Measurements from ENCODE around the gene XG.

Gene XG

DNA sequence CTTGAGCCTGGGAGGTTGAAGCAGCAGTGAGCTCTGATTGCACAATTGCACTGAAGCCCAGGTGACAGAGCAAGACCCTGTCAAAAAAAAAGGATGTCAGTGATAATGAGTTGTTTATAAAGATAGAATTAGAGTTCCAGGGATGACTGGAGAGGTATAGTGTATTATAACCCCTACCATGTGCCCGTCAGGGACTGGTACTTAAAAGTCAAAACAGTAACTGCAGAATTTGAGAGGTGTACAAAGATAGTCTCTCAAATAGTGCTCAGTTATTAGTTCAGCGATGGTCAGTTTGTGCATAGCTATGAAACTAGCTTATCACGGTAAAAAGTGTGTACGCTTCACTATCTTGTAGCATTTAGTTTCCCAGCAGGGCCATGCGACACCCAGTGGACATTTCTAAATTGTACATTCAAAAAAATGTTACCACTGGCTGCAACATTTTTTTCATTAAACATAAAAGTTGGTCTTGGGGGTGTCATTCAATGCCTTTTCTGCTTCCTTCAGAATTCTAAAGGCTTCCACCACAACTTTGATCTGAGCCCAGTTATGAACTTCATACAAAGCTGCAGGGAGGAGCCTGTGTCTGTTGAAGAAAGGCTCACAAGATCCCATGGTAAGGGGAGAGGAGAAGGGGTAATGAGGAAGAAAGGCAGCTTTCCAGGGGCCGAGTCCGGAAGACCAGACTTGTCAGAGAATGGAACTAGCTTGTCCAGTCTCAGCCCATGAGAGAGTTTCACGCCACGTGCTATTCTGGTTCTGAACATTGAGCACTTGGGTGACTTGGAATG lies 67.7 kb downstream of the XG start:
- DNase-seq (ENCODE audit: low read depth in 2 of 2) = no peak

DNA sequence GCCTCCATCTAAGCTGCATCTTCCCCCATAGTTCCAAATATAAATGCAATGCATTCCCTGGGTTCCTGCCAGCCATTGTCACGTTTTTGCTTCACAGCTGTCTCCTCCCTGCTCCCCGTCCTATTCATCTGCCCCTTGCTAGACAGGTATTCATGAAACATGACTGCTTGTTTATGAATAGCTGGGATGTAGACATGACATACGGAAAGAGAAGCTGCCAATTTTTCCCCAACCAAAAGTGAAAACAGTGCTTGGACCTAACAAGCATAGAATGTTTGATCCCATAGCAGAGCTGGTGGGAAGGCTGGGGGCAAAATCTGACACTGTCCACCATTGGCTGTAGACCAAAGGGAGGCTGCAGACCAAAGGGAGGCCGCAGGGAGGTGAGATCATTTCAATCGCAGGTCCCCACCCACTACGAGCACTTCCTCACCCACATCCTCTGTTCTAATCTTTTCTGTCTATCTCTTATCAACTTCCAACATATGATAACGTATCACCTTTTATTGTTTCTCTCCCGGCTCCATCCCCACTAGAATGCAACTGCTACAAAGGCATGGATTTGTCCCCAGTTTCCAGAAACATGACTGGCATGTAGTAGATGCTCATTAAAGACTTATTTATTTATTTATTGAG lies 68.4 kb downstream of the XG start:
- no peak for DNase-seq (ENCODE audit: low read depth in 2 of 2)

DNA sequence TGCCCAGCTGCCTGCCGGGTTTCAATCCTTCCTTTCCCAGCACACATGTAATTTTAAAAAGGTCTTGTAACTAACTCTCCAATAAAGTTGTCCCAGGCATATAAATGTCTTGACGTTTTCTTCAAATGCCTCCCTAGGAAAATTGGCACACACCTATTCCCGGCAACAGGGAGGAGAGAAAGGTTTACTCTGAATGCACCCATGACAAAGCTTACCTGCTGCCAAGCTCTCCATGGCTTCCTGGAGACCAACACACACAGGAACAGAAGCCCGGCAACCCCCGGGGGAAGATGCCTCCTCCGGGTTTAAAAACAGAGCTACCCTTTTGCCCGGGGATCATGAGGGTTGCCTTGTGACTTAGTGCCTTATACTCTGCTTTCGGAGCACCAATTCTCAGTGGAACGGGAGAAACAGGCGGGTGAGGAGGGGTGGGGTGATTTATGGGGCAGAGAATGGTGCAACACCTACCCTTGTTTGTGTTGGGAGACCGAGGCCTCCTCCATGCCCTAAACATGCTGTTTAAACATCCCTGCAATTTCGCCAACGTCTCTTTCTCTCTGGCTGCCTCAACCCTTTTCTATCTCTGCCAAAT lies 72.1 kb downstream of the XG start:
- no peak for DNase-seq (ENCODE audit: low read depth in 2 of 2)

DNA sequence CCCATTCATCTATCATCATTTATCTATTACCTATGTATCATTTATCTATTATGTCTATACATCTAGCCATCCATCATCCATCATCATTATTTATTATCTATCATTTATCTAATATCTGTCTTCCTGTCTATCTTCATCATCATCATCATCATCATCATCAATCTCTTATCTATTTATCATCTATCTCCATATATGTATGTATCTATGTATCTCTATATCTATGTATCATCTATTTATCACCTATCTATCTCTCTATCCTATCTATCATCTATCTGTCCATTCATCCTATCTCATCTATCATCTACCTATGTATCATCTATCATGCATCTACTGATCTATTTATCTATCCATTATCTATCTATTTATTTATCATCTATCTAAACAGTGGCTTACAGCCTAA lies 73.0 kb downstream of the XG start:
- DNase-seq (ENCODE audit: low read depth in 2 of 2) = no peak

- no peak for DNase-seq (ENCODE audit: low read depth in 2 of 2)
These were observed 76.6 kb downstream of the XG start, which contains the start of gene GYG2 for GRCh38 chrX:2828344-2828958. Gene GYG2 (plus strand): TSS chrX:2828930. CDS start chrX:2830189, 1,259 bp downstream.

DNA sequence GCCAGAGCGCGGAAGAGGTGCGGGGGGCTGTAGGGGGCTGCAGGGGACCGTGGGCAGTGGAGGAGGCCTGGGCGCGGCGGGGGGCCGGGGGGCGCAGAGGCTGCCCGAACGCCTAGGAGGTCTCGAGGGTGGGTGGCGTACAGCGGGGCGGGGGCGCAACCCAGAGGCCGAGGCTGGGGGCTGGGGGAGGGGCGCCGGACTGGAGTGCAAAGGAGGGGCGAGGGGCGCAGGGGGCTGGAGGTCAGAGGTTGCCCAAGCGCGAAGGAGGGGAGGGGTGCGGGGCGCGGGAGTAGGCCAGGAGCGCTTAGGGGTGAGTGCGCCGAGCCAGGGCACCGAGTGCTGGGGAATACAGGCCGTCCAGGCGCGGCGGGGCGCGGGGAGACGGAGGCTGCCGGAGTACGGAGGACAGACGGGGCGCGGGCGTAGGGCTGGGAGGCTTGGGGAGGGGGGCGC lies 77.1 kb downstream of the XG start:
- DNase-seq (ENCODE audit: low read depth in 2 of 2) = no peak

GRCh38 chrX:2829469-2830246 lies 77.8 kb downstream of the XG start:
- no peak for DNase-seq (ENCODE audit: low read depth in 2 of 2)

DNA sequence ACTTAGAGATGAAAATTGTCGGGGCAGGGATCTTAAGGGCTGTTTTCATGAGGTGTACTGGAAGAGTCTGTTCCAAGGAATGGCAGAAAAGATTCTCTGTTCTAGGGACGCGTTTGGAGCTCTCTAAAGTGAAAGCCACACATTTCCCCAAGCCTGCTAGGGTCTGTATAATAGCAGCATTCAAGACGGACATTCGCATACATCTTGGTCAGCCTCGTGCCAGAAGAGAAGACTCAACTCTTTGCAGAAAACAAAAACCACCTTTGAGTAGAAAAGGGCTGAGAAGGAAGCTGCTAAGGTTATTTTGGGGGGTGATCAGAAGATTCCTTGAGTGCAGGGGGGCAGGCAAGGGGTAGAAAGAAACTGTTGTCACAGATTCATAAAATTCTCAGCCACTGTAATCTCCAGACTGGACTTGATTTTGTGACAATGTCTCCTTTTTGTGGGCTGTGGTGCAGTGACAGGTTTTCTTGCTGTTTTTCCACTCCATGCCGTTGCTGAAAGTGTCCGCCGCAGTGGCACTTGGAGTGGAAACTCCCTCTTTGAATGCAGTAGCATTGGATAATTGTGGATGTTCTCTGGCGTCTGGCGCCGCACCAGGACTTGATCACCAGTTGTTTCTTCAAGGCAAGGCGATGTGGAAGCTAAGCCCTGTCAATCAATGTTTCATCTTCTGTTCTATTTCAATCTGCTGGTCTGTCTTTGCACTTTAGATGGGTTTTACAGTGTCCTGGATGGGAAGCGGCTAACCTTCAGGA lies 79.8 kb downstream of the XG start:
- DNase-seq (ENCODE audit: low read depth in 2 of 2) = no peak

- DNase-seq (ENCODE audit: low read depth in 2 of 2) = no peak
These were observed 86.1 kb downstream of the XG start for GRCh38 chrX:2837961-2838360.

GRCh38 chrX:2840961-2841360 lies 89.1 kb downstream of the XG start:
- DNase-seq (ENCODE audit: low read depth in 2 of 2) = no peak

DNA sequence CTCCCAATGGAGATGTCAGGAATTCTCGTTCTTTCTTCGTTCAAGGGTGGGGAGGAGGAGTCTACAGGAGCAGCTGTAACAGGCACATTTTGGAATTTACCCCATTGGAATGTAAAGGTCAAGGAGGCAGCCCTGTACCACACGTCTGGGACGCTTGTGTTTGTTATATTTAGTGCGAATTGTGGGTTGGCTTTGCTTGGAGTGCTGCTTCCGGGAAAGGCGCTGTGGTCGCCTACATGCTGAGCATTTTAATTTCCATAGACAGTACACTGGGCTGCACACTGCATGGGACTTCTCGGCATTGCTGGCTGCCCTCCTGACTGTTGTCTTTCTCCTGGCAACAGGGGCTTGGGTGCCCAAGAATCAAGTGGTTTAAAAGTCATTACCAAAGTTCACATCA lies 89.7 kb downstream of the XG start:
- no peak for DNase-seq (ENCODE audit: low read depth in 2 of 2)

DNA sequence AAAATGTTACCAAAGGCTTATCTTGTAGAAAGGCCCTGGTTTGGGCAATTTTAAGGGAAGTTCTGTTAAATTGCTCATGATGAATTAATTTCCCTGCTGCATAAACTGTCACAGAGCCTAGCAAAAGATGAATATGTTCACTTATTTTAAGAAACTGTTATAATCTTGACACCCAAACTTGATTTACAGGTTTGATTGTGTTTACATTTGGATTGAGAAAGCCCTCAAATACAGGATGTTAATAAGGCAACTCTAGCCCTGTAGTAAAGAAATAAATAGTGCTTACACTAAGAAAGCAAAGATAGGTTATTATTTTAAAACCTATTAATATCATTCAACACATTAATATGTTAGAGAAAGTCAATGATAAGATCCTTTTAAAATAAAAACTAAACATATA lies 95.2 kb downstream of the XG start:
- no peak for DNase-seq (ENCODE audit: low read depth in 2 of 2)

GRCh38 chrX:2848871-2849301 lies 97.0 kb downstream of the XG start:
- no peak for DNase-seq (ENCODE audit: low read depth in 2 of 2)

GRCh38 chrX:2854918-2855317 lies 103.1 kb downstream of the XG start:
- DNase-seq (ENCODE audit: low read depth in 2 of 2) = no peak

DNA sequence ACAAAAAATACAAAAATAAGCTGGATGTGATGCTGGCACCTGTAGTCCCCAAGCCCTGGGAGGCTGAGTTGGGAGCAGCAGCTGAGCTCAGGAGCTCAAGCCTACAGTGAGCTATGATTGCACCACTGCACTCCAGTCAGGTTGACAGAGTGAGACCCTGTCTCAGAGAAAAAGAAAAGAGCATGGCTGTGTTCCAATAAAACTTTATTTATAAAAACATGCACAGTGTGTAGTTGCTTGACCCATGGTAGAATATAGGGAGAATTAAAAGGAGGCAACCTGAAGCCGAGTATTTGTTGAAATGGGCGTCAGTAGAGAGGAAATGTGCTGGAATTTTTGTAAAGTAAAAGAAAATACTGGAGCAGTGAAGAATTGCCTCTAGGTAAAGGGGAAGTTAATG lies 103.9 kb downstream of the XG start:
- DNase-seq (ENCODE audit: low read depth in 2 of 2) = no peak

DNA sequence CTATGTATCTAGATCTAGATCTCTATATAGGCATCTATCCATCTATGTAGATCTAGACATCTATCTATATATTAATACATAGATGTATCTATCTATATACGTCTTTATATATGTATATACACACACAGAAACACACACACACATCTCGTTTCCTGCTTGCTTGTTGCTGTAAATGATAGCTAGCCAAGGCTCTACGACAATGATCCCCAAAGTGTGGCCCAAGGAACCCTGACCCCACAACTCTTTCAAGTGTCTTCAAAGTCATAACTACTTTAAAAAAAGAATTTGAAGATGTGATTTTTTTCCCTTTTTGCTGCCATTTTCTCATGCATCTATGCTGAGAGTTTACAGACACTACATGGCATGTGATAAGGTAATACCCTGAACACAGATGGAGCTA lies 105.7 kb downstream of the XG start:
- no peak for DNase-seq (ENCODE audit: low read depth in 2 of 2)

DNA sequence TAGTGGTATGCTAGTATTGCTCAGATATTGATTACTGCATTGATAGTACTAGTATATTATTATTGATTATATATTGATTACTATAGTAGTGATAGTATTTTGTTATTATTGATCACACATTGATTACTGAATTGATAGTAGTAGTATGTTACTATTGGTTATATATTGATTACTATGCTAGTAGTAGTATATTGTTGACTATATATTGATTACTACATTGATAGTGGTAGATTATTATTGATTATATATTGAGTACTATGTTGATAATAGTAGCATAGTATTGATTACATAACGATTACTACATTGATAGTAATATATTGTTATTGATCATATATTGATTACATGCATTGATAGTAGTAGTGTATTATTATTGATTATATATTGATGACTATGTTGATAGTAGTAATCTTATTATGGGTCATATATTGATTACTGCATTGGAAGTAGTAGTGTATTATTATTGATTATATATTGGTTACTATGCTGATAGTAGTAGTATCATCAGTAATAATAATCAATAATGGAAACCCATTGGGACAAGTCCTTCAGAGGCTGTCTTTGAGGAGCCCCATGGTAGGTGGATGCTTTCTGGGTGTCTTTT lies 107.5 kb downstream of the XG start:
- DNase-seq (ENCODE audit: low read depth in 2 of 2) = no peak

DNA sequence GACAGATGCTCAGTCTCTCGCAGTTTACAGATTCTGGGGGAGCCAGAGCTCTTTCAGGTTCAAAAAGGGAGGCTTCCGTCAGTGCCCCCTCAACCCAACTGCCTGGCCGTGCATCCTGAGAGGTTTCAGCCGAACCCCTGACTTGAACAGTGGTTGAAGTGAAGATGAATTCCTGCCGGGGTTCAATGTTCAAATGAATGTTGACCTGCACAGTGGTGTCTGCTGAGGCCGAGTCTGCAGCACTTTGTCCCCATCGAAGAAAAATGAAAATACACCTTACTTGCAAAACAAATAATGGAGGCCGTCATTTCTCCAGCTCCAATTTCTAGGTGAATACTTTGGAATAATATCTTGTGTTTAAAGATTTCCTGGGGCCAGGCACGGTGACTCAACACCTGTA lies 110.6 kb downstream of the XG start:
- DNase-seq (ENCODE audit: low read depth in 2 of 2) = no peak

- DNase-seq (ENCODE audit: low read depth in 2 of 2) = no peak
These were observed 111.8 kb downstream of the XG start for GRCh38 chrX:2863646-2864045.
